Loucy (cell line): ENCODE data around the gene RRH.

Source experiments
- CTCF ChIP-seq: fragments of 200-600 bp; sonication (generic); conservative IDR thresholded peaks from 2 replicates; pipeline ENCODE4 v1.5.1; 2014; ENCODE audit warnings: mild to moderate bottlenecking, antibody characterized with exemption, low read length
- EZH2phosphoT487 ChIP-seq: fragments of 200-600 bp; IDR thresholded peaks from 2 replicates; pipeline ENCODE4 v1.6.1; 2018; ENCODE audit warnings: antibody characterized with exemption, mild to moderate bottlenecking, moderate library complexity, borderline replicate concordance

- TF ChIP-seq CTCF (no peak), EZH2phosphoT487 (no peak)
These were observed 52.0 kb downstream of the RRH start for GRCh38 chr4:109879636-109880314.
